IgD-negative memory B cell (primary cell): ENCODE measurements around the gene SVIL. TPM values are rescaled to one million over a fixed set of nuclear protein-coding genes. Genes with fewer than 3 reads are reported as not detected.
"Not testable (repeated sequence)": the region's sequence is repeated elsewhere in the genome, so short reads cannot be mapped to it uniquely, and the experiment has no call there.

Experiments
- H3K27ac Mint-ChIP-seq, 3 donors: one replicate each; pipeline ENCODE4 v1.8.0; 2020 to 2022; ENCODE audit warnings: mild to moderate bottlenecking in 3 of 3, mixed read lengths in 3 of 3, moderate library complexity in 1 of 3
- H3K27me3 Mint-ChIP-seq: one replicate; pipeline ENCODE4 v1.8.0; 2021; ENCODE audit warnings: mixed read lengths
- H3K36me3 Mint-ChIP-seq: one replicate; pipeline ENCODE4 v1.8.0; 2020; ENCODE audit warnings: mild to moderate bottlenecking, mixed read lengths
- H3K4me1 Mint-ChIP-seq, 3 donors: one replicate each; pipeline ENCODE4 v1.8.0; 2020 to 2022; ENCODE audit warnings: mixed read lengths in 3 of 3, mild to moderate bottlenecking in 1 of 3
- H3K4me3 Mint-ChIP-seq, 4 donors: one replicate each; pipeline ENCODE4 v1.8.0; 2020 to 2022; ENCODE audit warnings: mild to moderate bottlenecking in 4 of 4, mixed read lengths in 4 of 4, moderate library complexity in 3 of 4
- H3K9me3 Mint-ChIP-seq, 3 donors: one replicate each; pipeline ENCODE4 v1.8.0; 2020 to 2021; ENCODE audit warnings: mixed read lengths in 3 of 3, mild to moderate bottlenecking in 1 of 3
- polyA plus RNA-seq: library from polyadenylated mRNA; unstranded; fragments of 300-500 nt; fragmentation: Illumina TruSeq; gene quantifications from one replicate; pipeline ENCODE4 v1.2.3, GENCODE V29; 2021

Gene SVIL
- polyA plus RNA-seq, 1 donor from 2014 or later = 2.6 TPM

GRCh38 chr10:29609696-29610095 lies 25.1 kb downstream of the SVIL start:
- peaks cover 3 to 12% (median 3%) of the 10 kb centered on the region in 3 donors for H3K9me3 Mint-ChIP-seq
- H3K36me3 Mint-ChIP-seq = no peaks in the 10 kb centered on the region
- H3K27ac Mint-ChIP-seq = no peak overlapping the region
- peaks cover 8% of the 10 kb centered on the region for H3K27me3 Mint-ChIP-seq
- no peak overlapping the region for H3K4me3 Mint-ChIP-seq
- H3K4me1 Mint-ChIP-seq = peaks cover 0 to 2% (median 0%) of the 10 kb centered on the region in 3 donors

GRCh38 chr10:29608476-29609301 lies 26.1 kb downstream of the SVIL start:
- Mint-ChIP-seq H3K27ac (no peak overlapping the region), H3K9me3 (peaks cover 3 to 7% (median 3%) of the 10 kb centered on the region in 3 donors), H3K27me3 (peaks cover 8% of the 10 kb centered on the region), H3K4me3 (peak overlapping the region in 1 of 4 donors; percentile 55), H3K36me3 (no peaks in the 10 kb centered on the region), H3K4me1 (peaks cover 0 to 2% (median 0%) of the 10 kb centered on the region in 3 donors)

GRCh38 chr10:29608062-29608461 lies 26.7 kb downstream of the SVIL start:
- H3K4me3 Mint-ChIP-seq = no peak overlapping the region
- H3K27me3 Mint-ChIP-seq = peaks cover 8% of the 10 kb centered on the region
- H3K27ac Mint-ChIP-seq = no peak overlapping the region
- peaks cover 3 to 7% (median 3%) of the 10 kb centered on the region in 3 donors for H3K9me3 Mint-ChIP-seq
- peaks cover 0 to 5% (median 0%) of the 10 kb centered on the region in 3 donors for H3K4me1 Mint-ChIP-seq
- H3K36me3 Mint-ChIP-seq = no peaks in the 10 kb centered on the region

GRCh38 chr10:29607576-29607975 lies 27.2 kb downstream of the SVIL start:
- Mint-ChIP-seq H3K9me3 (peaks cover 3 to 7% (median 3%) of the 10 kb centered on the region in 3 donors), H3K4me1 (peaks cover 0 to 5% (median 0%) of the 10 kb centered on the region in 3 donors), H3K27ac (no peak overlapping the region), H3K36me3 (no peaks in the 10 kb centered on the region), H3K27me3 (peaks cover 8% of the 10 kb centered on the region), H3K4me3 (no peak overlapping the region)

GRCh38 chr10:29606693-29607092 lies 28.1 kb downstream of the SVIL start:
- H3K4me3 Mint-ChIP-seq, H3K4me1 Mint-ChIP-seq, H3K36me3 Mint-ChIP-seq, H3K9me3 Mint-ChIP-seq, H3K27ac Mint-ChIP-seq, H3K27me3 Mint-ChIP-seq: not testable (repeated sequence)

- H3K9me3 Mint-ChIP-seq = no peaks in the 10 kb centered on the region
- H3K4me1 Mint-ChIP-seq = peaks cover 0 to 3% (median 0%) of the 10 kb centered on the region in 3 donors
- peaks cover 4% of the 10 kb centered on the region for H3K27me3 Mint-ChIP-seq
- no peaks in the 10 kb centered on the region for H3K36me3 Mint-ChIP-seq
- H3K4me3 Mint-ChIP-seq = no peak overlapping the region
- no peak overlapping the region for H3K27ac Mint-ChIP-seq
Measured at GRCh38 chr10:29604291-29604825, 30.4 kb downstream of the SVIL start.

- H3K4me1 Mint-ChIP-seq = peaks cover 0 to 3% (median 0%) of the 10 kb centered on the region in 3 donors
- H3K36me3 Mint-ChIP-seq = no peaks in the 10 kb centered on the region
- H3K9me3 Mint-ChIP-seq = no peaks in the 10 kb centered on the region
- H3K27ac Mint-ChIP-seq = no peak overlapping the region
- no peak overlapping the region for H3K4me3 Mint-ChIP-seq
- peaks cover 4% of the 10 kb centered on the region for H3K27me3 Mint-ChIP-seq
Measured at GRCh38 chr10:29603223-29603896, 31.4 kb downstream of the SVIL start.

- Mint-ChIP-seq H3K27me3 (no peaks in the 10 kb centered on the region), H3K27ac (no peak overlapping the region), H3K4me1 (peaks cover 0 to 3% (median 0%) of the 10 kb centered on the region in 3 donors), H3K9me3 (no peaks in the 10 kb centered on the region), H3K4me3 (no peak overlapping the region), H3K36me3 (no peaks in the 10 kb centered on the region)
Measured at GRCh38 chr10:29600821-29601220, 34.0 kb downstream of the SVIL start.

GRCh38 chr10:29600067-29600466 lies 34.7 kb downstream of the SVIL start:
- Mint-ChIP-seq H3K9me3 (peaks cover 0 to 2% (median 0%) of the 10 kb centered on the region in 3 donors), H3K27me3 (no peaks in the 10 kb centered on the region), H3K36me3 (no peaks in the 10 kb centered on the region), H3K27ac (no peak overlapping the region), H3K4me1 (peaks cover 0 to 3% (median 0%) of the 10 kb centered on the region in 3 donors), H3K4me3 (no peak overlapping the region)

- Mint-ChIP-seq H3K36me3 (no peaks in the 10 kb centered on the region), H3K4me1 (peaks cover 0 to 3% (median 0%) of the 10 kb centered on the region in 3 donors), H3K27ac (no peak overlapping the region), H3K9me3 (peaks cover 0 to 2% (median 0%) of the 10 kb centered on the region in 3 donors), H3K4me3 (no peak overlapping the region), H3K27me3 (no peaks in the 10 kb centered on the region)
Measured at GRCh38 chr10:29598851-29599311, 35.9 kb downstream of the SVIL start.

GRCh38 chr10:29596826-29597225 lies 37.9 kb downstream of the SVIL start:
- no peaks in the 10 kb centered on the region for H3K4me1 Mint-ChIP-seq
- H3K9me3 Mint-ChIP-seq = peaks cover 0 to 2% (median 0%) of the 10 kb centered on the region in 3 donors
- no peaks in the 10 kb centered on the region for H3K36me3 Mint-ChIP-seq
- peaks cover under 1% of the 10 kb centered on the region for H3K27me3 Mint-ChIP-seq
- H3K27ac Mint-ChIP-seq = no peak overlapping the region
- H3K4me3 Mint-ChIP-seq = no peak overlapping the region

GRCh38 chr10:29596356-29596755 lies 38.4 kb downstream of the SVIL start:
- peaks cover 0 to 2% (median 0%) of the 10 kb centered on the region in 3 donors for H3K9me3 Mint-ChIP-seq
- H3K27me3 Mint-ChIP-seq = peaks cover 2% of the 10 kb centered on the region
- H3K36me3 Mint-ChIP-seq = no peaks in the 10 kb centered on the region
- H3K4me1 Mint-ChIP-seq = no peaks in the 10 kb centered on the region
- no peak overlapping the region for H3K4me3 Mint-ChIP-seq
- H3K27ac Mint-ChIP-seq = no peak overlapping the region

- H3K9me3 Mint-ChIP-seq = peaks cover 0 to 2% (median 0%) of the 10 kb centered on the region in 3 donors
- no peak overlapping the region for H3K27ac Mint-ChIP-seq
- no peak overlapping the region for H3K4me3 Mint-ChIP-seq
- no peaks in the 10 kb centered on the region for H3K36me3 Mint-ChIP-seq
- H3K4me1 Mint-ChIP-seq = peaks cover 0 to 2% (median 2%) of the 10 kb centered on the region in 3 donors
- peaks cover 2% of the 10 kb centered on the region for H3K27me3 Mint-ChIP-seq
Measured at GRCh38 chr10:29595636-29596225, 39.0 kb downstream of the SVIL start.

GRCh38 chr10:29595146-29595545 lies 39.6 kb downstream of the SVIL start:
- peaks cover 0 to 5% (median 4%) of the 10 kb centered on the region in 3 donors for H3K4me1 Mint-ChIP-seq
- H3K27me3 Mint-ChIP-seq = peaks cover 7% of the 10 kb centered on the region
- H3K4me3 Mint-ChIP-seq = no peak overlapping the region
- peaks cover 0 to 2% (median 0%) of the 10 kb centered on the region in 3 donors for H3K9me3 Mint-ChIP-seq
- no peak overlapping the region for H3K27ac Mint-ChIP-seq
- no peaks in the 10 kb centered on the region for H3K36me3 Mint-ChIP-seq

- Mint-ChIP-seq H3K36me3 (no peaks in the 10 kb centered on the region), H3K4me3 (no peak overlapping the region), H3K9me3 (peaks cover 0 to 2% (median 0%) of the 10 kb centered on the region in 3 donors), H3K27ac (no peak overlapping the region), H3K27me3 (peaks cover 8% of the 10 kb centered on the region), H3K4me1 (peaks cover 0 to 5% (median 4%) of the 10 kb centered on the region in 3 donors)
Measured at GRCh38 chr10:29591651-29591968, 43.2 kb downstream of the SVIL start.
